ENCODE results near the gene KATNBL1.
A peak's percentile ranks its signal among the peaks of the same experiment; 100 is the strongest.
"Not testable (repeated sequence)": the region's sequence is repeated elsewhere in the genome, so short reads cannot be mapped to it uniquely, and the experiment has no call there.

Gene KATNBL1

DNA sequence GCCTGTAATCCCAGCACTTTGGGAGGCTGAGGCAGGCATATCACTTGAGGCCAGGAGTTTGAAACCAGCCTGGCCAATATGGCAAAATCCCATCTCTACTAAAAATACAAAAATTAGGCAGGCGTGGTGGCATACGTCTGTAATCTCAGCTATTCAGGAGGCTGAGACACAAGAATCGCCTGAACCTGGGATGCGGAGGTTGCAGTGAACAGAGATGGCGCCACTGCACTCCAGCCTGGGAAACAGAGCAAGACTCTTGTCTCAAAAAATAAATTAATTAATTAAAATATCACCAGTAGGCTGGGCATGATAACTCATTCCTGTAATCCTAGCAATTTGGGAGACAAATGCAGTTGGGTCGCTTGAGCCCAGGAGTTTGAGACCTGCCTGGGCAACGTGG, 16.6 kb downstream of the KATNBL1 start:
- DNase-seq (ENCODE audit: low spot score) = not testable (repeated sequence)

DNA sequence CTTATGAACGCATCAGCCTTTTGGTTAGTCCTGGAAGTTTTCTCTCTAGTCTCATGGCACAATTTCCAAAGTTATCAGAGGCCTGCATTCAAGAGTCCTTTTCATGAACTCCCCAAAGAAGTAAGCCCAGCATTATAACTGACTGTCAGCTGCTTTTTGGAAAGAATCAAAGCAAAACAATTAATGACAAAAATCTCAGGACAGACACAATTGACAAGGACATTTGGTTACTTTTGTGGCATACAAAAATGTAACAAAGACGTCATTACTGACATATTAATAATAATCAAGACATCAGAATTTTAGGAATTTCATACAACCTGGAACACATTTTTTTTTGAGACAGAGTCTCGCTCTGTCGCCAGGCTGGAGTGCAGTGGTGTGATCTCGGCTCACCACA, 21.2 kb downstream of the KATNBL1 start:
- DNase-seq (ENCODE audit: low spot score) = no peak

DNA sequence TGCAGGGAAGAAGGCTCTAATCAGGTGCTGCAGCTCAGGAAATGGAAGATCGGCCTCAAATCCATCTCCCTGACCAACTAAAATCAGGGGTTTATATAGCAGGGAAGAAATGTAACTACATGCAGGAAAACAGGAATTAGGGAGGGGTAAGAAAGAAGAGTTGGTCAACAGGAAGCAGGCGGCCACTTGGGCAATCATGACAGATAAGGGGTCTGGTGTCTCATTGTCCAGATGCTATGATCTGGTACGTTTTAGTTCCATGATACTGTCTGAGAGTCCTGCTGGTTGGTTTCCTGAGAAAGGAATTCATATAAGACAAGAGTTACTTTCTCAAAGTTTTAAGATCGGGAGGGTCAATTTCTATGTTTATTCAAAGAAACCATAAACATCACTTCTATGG, 24.2 kb downstream of the KATNBL1 start:
- DNase-seq (ENCODE audit: low spot score) = no peak

DNA sequence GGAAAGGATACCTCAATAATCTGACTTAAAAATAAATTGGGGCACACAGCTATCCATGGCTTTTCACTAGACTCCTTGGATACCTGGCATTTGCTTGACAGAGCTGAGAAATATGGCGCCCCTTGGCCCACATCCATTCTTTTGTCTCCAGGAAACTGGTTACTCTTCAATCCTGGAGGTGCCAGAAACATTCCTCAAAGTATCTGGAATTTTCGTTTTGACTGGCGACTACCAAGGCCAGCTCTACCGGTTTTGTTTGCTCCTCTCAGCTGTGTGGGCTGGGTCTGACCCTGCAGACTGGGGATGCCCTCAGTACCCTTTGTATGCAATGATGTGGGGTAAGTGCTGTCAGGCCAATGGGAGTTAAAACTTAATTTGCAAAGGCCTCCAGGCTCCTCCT, 27.0 kb downstream of the KATNBL1 start:
- DNase-seq (ENCODE audit: low spot score) = peak; percentile 48

DNA sequence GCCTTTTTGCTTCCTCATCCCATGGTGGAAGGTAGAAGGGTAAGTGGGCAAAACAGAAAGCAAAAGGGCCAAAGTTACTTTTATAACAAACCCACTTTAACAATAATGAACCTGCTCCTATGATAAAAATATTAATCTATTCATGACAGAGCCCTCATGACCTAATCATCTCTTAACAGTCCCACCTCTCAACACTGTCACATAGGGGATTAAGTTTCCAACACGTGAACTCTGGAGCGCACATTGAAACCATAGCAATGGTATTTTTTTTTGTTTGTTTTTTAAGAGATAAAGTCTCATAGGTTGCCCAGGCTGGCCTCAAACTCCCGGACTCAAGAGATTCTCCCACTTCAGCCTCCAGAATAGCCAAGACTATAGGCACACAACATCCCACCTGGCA, 30.7 kb downstream of the KATNBL1 start:
- no peak for DNase-seq (ENCODE audit: low spot score)

DNA sequence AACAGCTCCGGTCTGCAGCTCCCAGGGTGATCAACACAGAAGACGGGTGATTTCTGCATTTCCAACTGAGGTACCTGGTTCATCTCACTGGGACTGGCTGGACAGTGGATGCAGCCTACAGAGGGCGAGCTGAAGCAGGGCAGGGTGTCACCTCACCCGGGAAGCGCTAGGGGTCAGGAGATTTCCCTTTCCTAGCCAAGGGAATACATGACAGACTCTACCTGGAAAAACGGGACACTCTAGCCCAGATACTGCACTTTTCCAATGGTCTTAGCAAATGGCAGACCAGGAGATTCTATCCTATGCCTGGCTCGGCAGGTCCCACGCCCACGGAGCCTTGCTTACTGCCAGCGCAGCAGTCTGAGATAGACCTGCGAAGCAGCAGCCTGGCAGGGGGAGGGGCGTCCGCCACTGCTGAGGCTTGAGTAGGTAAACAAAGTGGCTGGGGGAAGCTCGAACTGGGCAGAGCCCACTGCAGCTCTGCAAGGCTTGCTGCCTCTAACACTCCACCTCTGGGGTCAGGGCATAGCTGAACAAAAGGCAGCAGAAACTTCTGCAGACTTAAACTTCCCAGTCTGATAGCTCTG, 43.8 kb downstream of the KATNBL1 start:
- not testable (repeated sequence) for DNase-seq (ENCODE audit: low spot score)

DNA sequence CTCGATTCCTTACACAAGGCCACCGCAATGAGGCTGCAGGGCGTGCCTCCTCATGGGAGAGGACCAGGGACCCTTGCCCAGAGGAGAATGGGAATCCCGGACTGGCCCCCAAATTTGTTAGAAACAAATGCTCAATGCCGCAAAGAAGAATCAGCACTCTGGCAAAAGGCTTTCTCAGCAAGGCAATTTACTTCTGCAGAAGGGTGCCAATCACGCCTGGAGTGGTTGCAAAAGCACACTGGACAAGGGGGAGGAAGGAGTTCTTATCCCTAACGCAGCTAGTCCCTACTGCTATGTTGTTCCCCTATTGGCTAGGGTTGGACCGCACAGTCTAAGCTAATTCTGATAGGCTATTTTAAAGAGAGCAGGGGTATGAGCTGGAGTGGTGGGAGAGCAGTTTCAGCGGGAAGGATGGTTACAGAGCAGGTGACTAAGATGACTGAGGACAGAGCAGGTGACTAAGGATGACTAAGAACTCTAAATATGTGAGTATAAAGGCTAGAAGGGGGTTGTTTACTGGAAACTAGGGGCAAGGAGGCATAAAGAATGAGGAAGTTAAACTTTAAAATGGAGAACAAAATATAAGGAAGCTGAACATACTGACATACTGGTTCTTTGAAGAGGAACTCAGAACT, 48.5 kb downstream of the KATNBL1 start:
- DNase-seq (ENCODE audit: low spot score) = peak; percentile 91

DNA sequence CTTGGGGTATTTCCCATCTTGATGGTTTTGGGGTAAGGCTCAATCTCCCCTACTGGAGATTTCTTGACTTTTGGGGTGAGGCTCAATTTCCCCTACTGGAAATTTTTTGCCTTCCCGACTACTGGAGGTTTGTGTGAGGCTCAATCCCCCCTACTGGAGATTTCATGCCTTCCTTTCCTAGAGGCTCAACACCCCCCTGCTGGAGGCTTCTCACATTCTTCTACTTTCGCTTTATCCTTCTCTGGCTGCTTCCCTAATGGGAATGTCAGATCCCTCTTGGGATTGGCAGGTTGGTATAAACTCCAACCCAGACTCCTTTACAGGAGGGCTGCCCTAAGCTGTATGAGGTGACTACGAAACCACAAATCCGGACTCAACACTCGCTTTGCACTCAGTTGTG, 49.2 kb downstream of the KATNBL1 start:
- DNase-seq (ENCODE audit: low spot score) = no peak

DNA sequence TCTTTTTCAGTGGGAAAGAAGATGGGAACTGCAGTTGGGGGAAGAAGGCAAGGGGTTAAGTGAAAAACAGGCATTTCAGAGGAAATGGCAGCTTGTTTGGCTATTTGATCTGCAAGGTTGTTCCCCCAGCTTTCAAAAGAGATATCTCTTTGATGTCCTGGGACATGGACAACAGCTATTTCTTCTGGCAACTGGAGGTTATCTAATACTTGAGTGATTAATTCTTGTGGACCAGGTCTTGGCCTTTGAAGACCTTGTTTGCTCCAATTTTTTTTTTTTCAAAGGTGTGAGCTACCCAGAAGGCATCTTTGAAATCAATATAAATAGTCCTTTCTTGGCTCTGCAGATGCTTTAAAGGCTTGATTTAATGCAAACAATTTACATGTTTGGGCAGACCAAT, 51.5 kb downstream of the KATNBL1 start:
- DNase-seq (ENCODE audit: low spot score) = no peak

DNA sequence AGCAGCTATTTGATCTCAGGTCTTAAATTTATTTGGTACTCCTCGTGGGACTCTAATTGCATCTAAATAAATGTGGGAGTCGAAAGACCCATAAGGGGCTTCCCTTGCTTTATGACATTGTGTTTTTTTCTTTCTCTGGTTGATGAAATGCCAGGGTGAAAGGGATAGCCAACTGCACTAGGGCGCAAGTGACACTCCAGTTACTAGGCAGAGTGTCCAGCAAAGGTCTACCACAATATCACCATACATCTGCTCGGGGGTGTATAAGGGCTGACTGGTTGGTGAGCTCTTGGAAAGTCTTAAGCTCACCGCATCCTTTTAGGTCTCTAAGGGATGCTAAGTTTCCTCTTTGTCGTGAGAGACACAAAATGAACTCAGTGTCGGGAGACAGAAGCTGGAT, 54.0 kb downstream of the KATNBL1 start:
- no peak for DNase-seq (ENCODE audit: low spot score)

DNA sequence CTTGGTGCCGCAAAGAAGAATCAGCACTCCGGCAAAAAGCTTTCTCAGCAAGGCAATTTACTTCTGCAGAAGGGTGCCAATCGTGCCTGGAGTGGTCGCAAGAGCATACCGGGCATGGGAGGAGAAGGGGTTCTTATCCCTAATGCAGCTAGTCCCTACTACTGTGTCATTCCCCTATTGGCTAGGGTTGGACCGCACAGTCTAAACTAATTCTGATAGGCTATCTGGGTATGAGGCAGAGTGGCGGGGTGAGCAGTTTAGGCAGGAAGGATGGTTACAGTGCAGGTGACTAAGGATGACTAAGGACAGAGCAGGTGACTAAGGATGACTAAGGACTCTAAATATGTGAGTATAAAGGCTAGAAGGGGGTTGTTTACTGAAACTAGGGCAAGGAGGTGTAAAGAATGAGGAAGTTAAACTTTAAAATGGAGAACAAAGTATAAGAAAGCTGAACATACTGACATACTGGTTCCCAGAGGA, 55.1 kb downstream of the KATNBL1 start:
- DNase-seq (ENCODE audit: low spot score) = peak; percentile 92

DNA sequence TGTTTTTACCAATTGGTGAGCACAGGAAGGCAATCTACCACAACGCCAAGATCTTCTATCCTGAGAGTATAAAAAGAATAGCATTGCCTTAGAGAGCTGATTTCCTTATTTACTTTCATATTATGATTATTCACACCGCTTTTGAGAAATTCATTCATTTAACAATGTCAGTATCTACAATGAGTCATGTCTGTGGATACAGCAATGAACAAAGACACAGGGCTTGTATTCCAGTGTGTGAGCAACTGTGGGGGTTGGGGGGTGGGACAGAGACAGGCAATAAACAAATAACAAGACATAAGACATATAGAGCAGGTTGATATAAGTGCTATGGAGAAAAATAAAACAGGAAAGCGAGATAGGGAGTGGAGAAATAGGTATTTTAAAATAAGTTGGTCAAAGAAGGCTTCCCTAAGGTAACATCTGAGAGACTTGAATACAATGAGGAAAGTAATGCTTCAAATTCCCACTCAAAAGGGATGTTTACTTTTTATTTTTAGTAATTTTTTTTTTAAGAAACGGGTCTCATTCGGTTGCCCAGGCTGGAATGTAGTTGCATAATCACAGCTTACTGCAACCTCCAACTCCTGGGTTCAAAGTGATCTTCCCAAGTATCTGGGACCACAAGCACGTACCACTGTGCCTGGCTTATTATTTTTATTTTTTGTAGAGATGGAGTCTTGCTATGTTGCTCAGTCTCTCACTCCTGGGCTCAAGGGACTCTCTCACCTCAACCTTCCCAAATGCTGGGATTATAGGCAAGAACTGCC, 62.3 kb downstream of the KATNBL1 start:
- peak; percentile 17 for DNase-seq (ENCODE audit: low spot score)

DNA sequence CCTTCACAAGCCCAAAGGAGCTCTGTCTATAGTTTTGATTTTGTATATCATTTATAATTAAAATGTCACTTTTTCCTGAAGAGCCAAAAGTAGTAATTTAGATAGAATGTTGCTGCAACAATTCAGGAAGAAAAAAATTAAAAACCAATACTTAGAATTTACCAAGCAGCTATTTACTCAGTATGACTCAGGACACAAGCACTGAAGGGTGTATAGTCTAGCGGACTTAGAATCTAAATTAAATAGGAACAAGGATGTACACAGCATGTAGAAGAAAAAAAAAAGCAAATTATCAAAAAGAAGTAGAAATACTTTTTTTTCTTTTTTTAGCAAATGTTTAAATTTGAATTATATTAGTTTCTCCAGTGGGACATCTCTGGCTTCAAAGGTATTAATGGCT, 76.4 kb downstream of the KATNBL1 start:
- no peak for DNase-seq (ENCODE audit: low spot score)

DNA sequence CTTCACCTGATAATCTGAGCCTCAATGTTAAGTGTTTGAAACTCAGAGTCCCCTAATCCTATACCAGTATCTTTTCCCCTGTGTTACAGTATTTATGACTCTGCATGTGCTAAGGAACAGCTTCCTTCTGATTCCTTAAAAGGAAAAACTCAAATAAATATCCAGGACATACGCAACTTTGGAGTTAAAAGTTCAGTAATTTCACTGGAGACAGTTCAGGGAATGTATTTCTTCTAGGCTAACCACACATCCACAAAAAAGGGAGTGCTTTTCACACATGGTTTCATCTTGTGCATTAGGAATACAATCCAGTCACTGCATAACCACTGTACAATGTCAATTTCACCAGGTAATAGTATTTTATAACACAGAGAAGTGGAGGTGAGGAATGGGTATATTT, 77.0 kb downstream of the KATNBL1 start:
- no peak for DNase-seq (ENCODE audit: low spot score)

DNA sequence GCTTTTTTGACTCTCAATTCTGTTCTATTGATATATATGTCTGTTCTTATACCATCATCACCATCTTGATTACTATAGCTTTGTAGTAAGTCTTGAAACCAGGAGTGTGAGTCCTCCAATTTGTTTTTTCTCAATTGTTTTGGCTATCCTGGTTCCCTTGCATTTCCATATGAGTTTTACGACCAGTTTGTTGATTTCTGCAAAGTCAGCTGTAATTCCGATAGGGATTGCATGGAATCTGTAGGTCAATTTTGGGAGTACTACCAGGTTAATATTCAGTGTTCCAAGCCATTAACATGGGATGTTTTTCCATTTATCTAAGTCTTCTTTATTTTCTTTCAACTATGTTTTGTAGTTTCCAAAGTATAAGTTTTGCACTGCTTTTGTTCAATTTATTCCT, 81.0 kb downstream of the KATNBL1 start:
- DNase-seq (ENCODE audit: low spot score) = no peak

DNA sequence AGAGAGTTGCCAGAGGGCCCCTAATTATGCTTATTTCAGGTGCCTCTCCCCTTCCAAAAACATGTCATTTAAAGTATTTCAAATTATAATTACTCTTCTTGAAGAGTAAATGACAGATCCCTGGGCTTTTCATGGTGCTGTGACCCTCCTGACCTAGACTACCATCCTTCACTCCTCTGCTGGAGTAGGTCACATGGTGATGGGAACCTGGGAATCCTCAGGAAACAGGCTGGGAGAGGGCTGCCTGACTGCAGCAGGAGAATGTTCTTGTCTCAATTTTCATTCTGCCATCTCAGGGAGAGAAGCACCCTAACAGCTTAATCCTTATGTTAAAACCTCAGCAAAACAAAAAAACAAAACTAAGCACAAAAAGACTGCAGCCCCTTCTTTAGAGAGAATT, 83.4 kb downstream of the KATNBL1 start:
- DNase-seq (ENCODE audit: low spot score) = no peak

DNA sequence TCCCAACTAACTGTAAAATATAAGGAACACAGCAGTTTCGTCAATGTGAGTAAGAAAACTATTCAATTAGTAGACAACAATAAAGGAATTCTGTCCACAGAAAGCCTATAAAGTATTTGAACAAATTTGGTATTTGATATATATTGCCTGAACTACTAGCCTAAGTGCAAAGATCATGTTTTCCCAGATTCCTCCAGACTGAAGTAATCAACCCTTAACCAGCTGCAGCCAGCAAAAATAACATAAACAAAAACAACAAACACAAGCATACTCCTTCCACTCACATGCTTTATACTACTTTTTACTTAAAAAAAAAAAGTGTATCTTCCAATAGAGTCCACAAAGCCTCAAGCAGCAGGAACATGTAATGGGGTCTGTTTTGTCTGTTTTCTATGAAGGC, 84.0 kb downstream of the KATNBL1 start:
- no peak for DNase-seq (ENCODE audit: low spot score)

DNA sequence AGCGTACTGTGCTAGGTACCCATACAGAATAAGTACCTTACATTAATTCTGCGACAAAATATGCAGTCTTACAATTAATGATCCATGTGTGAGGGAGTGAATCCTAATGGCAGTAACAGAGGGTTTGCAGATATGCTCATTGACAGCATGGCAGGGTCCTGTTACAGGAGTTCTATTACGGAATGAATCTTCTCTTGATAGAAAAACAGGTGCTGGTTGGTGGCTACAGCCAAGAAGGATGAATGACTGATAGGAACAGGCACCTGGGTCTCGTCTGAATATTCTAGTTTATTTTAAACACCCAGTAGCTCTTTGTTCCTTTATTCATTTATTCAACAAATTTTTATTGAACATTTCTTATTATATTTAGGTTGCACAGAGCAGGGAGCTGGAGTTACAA, 85.2 kb downstream of the KATNBL1 start:
- DNase-seq (ENCODE audit: low spot score) = no peak

DNA sequence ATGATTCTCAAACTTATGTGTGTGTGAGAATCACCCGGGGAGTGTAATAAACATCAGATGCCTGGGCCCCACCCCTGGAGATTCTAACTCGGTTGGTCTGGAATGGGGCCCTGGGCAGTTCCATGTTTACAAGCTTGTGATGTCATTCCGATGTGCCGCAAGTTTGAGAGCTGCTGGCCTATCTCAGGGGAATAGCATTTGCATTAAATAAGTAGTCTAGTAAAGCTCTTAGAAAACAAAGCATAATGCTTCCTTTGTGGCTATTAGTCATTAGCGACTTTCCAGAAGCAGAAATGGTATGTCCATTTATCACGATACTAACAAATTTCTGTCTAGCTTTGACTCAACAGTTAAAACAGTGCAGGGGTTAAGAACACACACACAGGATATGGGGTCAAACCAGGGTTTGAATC, 87.1 kb downstream of the KATNBL1 start:
- peak; percentile 6 for DNase-seq (ENCODE audit: low spot score)

DNA sequence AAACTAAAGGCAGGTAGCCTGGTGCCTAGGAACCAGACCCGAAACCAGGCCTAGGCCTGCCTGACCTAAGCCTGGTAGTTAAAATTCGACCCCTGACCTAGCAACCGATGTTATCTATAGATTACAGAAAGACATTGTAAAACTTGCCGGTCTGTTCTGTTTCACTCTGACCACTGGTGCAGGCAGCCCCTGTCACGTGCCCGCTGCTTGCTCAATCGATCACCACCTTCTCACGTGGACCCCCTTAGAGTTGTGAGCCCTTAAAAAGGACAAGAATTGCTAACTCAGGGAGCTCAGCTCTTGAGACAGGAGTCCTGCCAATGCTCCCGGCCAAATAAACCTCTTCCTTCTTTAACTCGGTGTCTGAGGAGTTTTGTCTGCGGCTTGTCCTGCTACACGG, 88.1 kb downstream of the KATNBL1 start:
- DNase-seq (ENCODE audit: low spot score) = not testable (repeated sequence)

DNA sequence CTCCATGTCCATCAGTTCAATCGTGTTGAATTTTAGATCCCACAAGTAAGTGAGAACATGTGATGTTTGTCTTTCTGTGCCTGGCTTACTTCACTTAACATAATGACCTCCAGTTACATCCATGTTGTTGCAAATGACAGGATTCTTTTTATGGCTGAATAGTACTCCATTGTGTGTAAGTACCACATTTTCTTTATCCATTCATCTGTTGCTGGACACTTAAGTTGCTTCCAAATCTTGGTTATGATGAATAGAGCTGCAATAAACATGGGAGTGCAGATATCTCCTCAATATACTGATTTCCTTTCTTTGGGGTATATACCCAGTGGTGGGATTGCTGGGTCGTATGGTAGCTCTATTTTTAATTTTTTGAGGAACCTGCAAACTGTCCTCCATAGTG, 89.5 kb downstream of the KATNBL1 start:
- DNase-seq (ENCODE audit: low spot score) = not testable (repeated sequence)

DNA sequence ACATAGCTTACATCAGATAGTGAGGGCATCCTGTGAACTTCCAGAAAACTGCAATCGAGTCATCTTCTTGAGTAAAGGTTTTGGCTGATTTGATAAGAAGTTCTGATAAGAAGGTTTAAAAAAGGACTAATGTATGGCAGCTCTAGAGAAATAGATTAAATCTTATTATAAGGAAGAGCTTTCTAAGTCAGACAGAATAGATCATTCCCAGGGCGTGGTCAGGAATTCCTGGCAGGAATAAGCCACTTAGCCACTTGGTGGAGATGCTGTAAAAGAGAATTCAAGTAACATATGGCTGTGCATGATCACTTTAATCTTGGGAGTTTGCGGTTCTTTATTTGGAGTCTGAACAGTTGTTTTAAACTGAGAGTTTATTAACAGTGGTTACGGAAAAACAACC, 90.6 kb downstream of the KATNBL1 start:
- peak; percentile 15 for DNase-seq (ENCODE audit: low spot score)

DNA sequence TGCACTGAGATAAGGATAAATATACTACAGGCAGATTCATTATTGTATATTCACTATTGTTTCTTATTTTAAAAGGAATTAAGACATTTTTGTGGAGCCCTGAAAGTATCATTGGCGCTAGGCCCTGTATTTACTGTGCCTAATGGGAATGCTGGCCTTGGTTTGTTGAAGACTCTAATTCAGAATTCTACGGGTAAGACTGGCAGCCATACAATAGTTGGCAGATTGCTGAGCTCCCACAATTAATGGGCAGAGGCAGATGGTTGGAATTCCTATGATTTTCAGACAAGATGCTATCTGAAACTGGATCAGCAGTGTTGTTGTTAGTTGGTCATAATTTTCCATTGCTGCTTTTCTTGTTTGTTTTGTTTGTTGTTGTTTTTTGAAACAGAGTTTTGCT, 93.3 kb downstream of the KATNBL1 start:
- DNase-seq (ENCODE audit: low spot score) = no peak

All from kidney tubule cell (primary cell).